Lung microvascular endothelial cell (primary cell): ENCODE measurements around the gene ATP6V0D1. TPM values are rescaled to one million over a fixed set of nuclear protein-coding genes. Genes with fewer than 3 reads are reported as not detected.

ENCODE experiments used
- DNase-seq, 2 donors: peaks; one replicate each; pipeline versions ENCODE4 v3.0.0 to v3.0.0-alpha.2; 2010; ENCODE audit warnings: low read depth in 2 of 2
- total RNA-seq: library from RNA; depleted of rRNA; stranded (reverse); fragments of >200 nt; gene quantifications from 2 replicates; pipeline ENCODE4 v1.2.1, GENCODE V29; 2014

The ATP6V0D1 gene
- total RNA-seq, 1 donor from 2014 or later, result 92.1 TPM

DNA sequence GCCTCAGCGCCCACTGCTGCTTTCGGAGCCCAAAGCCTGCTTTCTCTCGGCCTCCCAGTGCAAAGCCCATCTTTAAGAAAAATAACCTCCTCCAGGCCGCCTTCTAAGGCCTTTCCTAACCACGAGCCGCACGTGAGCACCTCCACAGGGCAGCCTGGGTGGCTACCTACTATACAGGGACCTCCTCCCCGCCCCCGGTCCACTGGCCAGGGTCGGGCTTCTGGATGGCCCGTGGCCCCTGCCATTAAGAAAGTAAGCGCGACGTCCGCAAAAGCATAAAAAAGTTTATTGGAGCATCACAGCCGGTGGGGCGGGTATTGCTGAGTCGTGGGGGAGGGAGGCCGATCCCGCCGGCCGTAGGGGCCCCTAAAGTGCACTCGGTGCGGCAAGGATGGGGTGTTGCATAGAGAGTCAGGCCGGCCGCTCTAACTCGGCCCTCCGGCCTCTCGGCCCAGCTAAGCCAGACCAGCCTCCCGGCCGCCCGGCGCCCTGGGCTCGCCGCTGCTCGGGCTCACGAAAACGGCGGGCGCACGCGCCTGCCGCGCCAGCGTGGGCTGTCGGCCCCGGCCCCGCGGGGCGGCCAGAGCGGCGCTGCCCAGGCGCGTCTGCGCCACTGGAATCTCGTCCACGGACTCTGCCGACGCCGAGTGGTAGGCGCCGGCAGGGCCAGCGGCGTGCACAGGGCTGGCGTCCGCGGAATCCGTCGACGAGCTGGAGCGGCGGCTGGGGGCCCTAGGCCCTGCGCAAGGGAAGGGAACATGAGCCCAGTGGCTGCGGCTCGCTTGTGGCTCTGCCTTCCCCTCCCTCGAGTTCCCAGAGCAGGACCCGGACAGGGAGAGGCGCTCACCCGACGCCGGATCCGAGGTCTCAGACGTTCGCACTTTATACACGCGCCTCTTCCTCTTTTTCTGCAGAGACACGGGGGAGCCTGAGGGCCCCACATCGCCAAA is 86.5 kb downstream of the ATP6V0D1 start:
- DNase-seq, result peak in 1 of 2 donors; percentile 29

DNA sequence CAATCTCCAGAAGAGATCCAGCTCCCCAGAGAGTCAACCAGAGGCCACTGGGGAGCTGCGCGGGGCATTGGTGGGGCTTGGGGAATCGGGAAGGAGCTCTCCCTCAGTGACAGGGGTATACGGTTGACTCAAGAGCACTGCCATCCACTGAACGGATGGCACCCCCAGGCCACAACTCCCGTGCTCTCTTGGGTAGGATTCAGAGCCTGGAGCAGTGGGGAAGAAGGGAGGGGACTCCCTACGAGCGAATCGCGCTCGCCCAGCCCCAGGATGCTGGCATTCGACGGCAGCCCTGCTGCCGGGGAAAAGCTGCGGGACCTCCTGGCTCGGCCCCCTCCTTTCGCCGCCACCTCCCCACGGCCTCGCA is 87.2 kb downstream of the ATP6V0D1 start:
- no peak for DNase-seq

DNA sequence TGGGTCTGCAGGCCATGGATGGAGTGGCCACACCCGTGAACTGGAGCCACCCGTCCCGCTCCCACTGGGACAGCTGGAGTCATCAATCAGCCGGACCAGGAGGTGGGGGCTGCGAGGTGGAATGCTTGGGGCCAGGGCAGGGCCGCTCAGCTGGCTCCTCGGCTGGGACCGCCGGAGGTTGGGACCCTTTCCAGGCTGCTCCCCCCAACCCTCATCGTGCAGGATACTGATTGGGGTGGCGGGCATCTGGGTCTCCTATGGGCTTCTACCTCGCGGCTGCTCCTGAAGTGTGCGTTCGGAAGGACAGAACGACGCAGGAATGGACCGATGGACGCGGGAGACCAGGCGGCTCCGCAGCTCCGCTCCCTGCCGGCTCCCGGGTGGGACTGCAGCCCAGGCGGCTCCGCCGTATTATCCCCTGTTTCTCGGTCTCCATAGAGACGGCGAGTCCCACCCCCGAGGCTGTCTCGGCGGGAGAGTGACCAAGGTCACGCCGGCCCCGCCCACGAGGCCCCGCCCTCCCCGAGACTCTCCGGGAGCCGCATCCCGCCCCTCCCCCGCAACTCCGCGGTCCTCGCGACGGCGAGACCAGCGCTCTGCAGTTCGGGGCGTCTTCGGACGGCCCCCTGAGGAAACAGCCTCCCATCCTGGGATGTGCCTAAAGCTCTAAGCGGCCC is 87.7 kb downstream of the ATP6V0D1 start, which contains the start of gene TPPP3:
Gene TPPP3, minus strand, starts transcription at position 388 of the 677 bp plus-strand sequence. CDS start 2,387 bp downstream, outside the sequence.
- DNase-seq, result peak; percentile 84 to 89

DNA sequence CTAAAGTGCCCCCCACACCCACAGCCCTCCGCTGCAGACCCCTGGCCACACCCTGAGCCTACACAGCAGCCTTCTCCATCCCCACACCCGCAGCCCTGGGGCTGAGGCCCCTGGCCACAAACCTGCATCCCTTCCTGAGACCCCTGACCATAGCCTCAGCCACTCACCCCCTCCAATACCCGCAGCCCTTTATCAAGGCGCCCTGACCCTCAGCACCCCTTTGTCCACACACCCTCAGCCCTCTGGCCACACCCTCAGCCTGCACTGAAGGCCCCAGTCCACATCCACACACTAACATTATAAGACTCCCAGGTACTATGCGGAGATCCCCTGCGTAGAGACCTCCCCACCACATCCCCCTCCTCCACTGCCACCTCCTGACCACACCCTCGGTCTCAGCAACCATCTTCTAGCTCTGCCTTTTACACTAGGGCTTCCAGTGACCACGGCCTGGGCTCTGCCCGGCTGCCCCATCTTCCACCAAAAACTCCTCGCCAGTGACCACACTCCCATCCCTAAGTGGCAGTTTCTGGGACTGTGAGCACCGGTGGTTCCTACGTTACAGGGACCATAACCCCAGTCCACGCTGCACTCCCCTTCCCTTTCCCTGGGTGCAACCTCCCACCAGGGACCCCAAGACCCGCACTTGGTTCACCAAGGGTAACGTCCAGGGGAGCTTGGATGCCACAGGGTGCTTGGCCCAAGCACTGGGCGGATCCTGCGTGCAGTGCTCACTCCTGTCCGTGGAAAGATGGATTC is 88.5 kb downstream of the ATP6V0D1 start:
- no peak for DNase-seq

DNA sequence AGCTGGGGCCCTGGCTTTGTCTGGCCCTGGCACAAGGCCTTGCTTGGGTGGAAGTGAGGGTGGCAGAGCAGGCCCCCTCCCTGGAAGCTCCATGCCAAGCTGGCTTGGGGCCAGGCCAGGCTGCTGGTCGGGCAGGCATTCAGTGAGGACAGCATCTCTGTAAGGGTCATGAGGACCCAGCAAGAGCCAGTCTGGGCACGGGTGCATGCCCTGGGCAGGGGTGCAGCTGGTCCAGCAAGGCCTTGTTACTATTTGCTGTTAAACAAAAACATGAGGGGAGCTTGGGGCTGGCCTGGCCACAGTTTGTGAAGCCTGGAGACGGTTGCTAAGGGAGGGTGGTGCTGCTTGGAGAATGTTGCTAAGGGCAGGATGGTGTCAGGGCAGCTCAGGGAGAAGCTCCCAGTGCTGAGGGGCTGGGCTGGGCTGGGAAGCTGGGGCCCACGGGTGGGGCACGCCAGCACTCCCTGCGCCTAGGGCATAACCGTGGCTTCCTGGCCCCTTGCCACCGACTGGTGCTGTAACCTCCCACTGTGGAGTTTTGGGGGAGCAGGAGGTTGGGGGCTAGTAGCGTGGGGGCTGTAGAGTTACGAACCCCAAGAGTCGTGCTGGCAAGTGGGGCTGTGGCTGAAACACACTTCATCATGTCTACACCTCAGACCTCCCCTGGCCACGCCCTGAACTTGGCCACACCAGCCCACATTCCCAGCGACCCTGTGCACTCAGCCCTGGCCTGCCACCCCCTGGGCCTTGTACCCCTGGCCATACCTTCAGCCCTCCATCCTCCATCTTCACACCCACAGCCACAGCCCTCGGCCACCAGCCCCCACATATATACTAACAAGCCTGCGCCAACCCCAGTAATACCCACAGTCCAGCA is 89.3 kb downstream of the ATP6V0D1 start:
- DNase-seq, result no peak

DNA sequence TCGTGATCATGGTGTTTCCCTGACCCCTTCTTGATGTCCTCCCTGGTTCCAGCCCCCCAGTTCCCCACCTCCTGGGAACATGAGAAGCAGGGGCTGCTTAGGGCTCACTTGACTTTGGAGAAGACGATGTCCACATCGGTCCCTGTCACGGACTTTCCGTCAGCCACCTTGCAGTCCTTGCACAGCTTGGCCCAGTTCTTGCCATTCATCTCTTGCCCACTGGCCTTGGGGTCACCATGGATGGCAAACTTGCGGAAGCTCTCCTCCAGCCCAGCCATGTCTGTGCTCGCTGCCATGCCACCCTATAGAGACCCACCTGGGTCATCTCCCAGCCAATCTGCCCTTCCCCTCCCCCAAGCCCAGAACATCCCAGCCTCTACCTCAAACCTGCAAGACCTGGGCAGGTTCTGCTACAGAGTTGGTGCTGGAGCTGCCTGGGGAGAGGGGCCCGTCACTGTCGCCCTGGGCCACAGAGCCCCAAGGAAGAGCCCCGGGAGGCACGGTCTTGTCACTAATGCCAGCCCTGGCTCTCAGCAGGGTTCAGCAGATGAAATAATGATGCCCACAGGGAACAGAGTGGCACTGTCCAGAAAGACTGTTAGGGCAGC is 90.0 kb downstream of the ATP6V0D1 start:
- DNase-seq, result no peak

DNA sequence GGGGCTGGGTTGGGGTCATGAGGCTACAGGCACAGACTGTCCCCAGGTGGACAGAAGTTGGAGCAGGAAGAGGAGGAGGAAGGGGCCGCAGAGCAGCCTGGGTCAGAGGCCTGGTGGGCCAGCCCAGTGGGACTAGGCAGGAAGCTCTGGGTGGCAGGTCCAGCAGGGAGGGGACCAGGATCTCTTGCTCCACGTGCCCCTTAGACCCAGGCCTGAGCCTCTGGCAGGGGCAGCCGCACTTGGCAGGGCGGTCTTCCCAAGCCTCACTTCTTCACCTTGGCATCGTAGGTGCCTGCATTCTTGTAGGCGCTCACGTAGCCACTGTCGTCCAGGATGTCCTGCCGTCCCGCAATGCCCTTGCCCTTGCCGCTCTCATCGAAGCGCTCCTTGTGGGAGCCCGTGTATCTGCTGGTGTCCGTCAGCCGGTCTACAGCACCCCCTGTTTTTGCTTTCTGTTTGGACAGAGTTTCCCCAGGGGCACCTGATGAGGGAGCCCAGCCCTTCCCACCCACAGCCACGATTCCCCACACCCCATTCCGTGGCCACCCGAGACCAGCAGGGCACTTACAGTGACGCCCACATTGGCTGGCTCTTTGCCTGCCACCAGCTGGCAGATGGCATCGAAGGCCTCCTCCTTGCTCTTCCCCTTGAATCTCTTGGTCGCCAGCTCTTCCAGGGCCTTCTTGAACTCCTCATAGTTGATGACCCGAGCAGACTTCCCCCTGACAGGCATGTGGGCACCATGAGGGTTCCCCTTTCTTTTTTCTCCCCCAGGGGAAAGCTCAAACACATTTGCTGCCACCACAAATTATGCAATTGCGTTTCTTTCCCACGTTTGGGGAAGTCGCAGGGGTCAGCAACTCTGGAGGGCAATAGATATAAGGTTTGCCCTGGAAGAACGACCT is 90.8 kb downstream of the ATP6V0D1 start:
- no peak for DNase-seq

DNA sequence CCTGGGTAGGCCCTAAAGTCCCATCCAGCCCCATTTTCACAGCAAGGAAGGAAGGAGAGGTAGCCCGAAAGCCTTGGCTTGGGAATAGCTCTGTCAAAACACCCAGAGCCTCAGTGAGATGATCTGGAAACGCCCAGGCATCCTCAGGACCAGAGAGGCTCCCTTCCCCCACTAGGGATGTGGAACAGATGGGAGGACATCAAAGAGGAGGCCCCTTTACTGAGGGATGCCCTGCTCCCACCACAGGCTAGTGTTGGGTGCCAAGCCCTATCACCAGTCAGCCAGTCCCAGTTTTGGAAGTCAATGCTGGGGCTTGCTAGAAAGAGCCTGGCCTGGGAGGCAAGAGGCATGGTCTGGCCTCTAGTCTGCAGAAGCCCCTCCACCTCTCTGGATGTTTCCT is 92.4 kb downstream of the ATP6V0D1 start:
- no peak for DNase-seq

DNA sequence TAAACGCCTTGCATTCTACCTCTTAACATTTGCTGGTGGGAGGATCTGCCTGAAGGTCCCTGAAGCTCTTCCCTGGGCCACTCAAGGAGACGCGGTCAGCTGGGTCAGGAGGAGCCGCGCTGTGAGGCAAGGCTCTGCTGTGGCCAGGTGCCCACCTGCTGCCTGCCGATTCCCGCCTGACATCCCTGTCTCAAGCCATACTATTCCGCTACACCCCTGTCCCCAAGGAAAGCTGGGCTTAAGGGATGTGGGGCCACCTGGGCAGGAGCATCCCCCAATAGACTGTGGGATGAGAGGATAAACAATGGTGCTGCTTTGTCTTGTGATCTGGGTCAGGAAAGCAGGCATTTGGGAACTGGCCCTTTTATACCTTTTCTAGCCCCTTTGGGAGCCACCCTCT is 92.8 kb downstream of the ATP6V0D1 start:
- DNase-seq, result no peak

Other genes with a start within 250 kb of the ATP6V0D1 start
- gene FHOD1, start 233.7 kb downstream of the ATP6V0D1 start, total RNA-seq, result 12.0 and 23.4 TPM in 2 replicates
- gene SLC9A5, start 232.2 kb downstream of the ATP6V0D1 start, total RNA-seq, result 0.22 and 0.60 TPM in 2 replicates
- 5.8 and 10.2 TPM in 2 replicates for gene PLEKHG4, start 201.6 kb downstream of the ATP6V0D1 start, total RNA-seq
- gene KCTD19, start 154.4 kb downstream of the ATP6V0D1 start, total RNA-seq, result not detected in 2 replicates
- gene LRRC36, start 154.3 kb downstream of the ATP6V0D1 start, total RNA-seq, result not detected in 2 replicates
- 0.22 TPM in 1 of 2 replicates, not detected in the other for gene TPPP3, start 87.7 kb downstream of the ATP6V0D1 start, total RNA-seq
- 2.6 and 3.5 TPM in 2 replicates for gene ZDHHC1, start 64.7 kb downstream of the ATP6V0D1 start, total RNA-seq
- not detected in 2 replicates for gene HSD11B2, start 50.0 kb downstream of the ATP6V0D1 start, total RNA-seq
- gene AGRP, start 2.4 kb upstream of the ATP6V0D1 start, total RNA-seq, result not detected in 2 replicates
- gene RIPOR1, start 47.7 kb upstream of the ATP6V0D1 start, total RNA-seq, result 20.7 and 23.4 TPM in 2 replicates
- 17.2 and 24.8 TPM in 2 replicates for gene CTCF, start 81.4 kb upstream of the ATP6V0D1 start, total RNA-seq
- gene CARMIL2, start 164.0 kb upstream of the ATP6V0D1 start, total RNA-seq, result 0.44 and 0.79 TPM in 2 replicates
- gene ACD, start 179.1 kb upstream of the ATP6V0D1 start, total RNA-seq, result 8.3 and 10.5 TPM in 2 replicates
- gene PARD6A, start 179.8 kb upstream of the ATP6V0D1 start, total RNA-seq, result 2.6 and 4.8 TPM in 2 replicates
- 7.0 and 8.5 TPM in 2 replicates for gene ENKD1, start 185.6 kb upstream of the ATP6V0D1 start, total RNA-seq
- gene C16orf86, start 185.7 kb upstream of the ATP6V0D1 start, total RNA-seq, result 2.6 and 2.8 TPM in 2 replicates
- gene GFOD2, start 238.2 kb upstream of the ATP6V0D1 start, total RNA-seq, result 39.9 and 68.8 TPM in 2 replicates